ENCODE data around the gene ELF2. TPM values are rescaled to one million over a fixed set of nuclear protein-coding genes. Genes with fewer than 3 reads are reported as not detected.
"Not testable (repeated sequence)": the region's sequence is repeated elsewhere in the genome, so short reads cannot be mapped to it uniquely, and the experiment has no call there.

The ELF2 gene
- total RNA-seq, 1 donor = 45.8 TPM

DNA sequence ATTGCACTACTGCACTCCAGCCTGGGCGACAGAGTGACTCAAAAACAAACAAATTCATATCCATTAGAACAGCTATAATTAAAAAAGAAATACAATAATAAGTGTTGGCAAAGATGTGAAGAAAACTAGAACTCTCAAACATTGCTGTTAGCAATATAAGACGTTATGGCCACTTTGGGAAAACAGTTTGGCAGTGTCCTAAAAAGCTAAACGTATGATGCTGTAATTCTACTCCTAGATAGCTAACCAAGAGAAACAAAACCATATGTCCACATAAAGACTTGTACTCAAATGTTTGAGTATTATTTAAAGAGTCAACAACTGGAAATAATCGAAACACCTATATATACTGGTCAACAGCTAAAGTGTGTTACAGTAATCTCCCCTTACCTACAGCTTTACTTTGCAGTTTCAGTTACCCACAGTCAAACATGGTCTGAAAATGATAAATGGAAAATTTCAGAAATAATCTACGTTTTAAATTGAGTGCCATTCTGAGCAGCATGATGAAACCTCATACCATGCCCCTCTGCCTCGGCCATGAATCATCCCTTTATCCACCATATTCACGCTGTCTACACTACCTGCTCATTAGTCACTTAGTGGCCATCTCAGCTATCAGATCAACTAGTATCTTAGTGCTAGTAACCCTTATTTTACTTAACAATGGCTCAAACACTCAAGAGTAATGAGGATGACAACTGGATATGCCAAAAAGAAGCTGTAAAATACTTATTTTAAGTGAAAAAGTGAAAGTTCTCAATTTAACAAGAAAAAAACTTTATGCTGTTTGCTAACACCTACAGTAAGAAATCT, 4.9 kb downstream of the ELF2 start:
- TF ChIP-seq, protein P1, sequence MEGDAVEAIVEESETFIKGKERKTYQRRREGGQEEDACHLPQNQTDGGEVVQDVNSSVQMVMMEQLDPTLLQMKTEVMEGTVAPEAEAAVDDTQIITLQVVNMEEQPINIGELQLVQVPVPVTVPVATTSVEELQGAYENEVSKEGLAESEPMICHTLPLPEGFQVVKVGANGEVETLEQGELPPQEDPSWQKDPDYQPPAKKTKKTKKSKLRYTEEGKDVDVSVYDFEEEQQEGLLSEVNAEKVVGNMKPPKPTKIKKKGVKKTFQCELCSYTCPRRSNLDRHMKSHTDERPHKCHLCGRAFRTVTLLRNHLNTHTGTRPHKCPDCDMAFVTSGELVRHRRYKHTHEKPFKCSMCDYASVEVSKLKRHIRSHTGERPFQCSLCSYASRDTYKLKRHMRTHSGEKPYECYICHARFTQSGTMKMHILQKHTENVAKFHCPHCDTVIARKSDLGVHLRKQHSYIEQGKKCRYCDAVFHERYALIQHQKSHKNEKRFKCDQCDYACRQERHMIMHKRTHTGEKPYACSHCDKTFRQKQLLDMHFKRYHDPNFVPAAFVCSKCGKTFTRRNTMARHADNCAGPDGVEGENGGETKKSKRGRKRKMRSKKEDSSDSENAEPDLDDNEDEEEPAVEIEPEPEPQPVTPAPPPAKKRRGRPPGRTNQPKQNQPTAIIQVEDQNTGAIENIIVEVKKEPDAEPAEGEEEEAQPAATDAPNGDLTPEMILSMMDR (IDR thresholded peaks at IDR 0.05; ENCODE audit: insufficient read depth, low read depth, low read length) = no peak
- no peak overlapping the region for H3K4me3 ChIP-seq (ENCODE audit: low read depth, low read length)
- peak; percentile 48 for DNase-seq (ENCODE audit: low read depth)

DNA sequence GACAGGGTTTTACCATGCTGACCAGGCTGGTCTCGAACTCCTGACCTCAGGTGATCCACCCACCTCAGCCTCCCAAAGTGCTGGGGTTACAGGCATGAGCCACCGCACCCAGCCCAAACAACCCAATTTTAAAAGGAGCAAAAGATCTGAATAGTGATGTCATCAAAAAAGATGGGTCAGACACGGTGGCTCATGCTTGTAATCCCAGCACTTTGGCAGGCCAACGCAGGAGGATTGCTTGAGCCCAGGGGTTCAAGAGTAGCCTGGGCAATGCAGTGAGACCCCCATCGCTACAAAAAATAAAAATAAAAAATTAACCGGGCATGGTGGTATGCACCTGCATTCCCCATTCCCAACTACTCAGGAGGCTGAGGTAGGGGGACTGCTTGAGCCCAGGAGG, 6.1 kb downstream of the ELF2 start:
- no peak for DNase-seq (ENCODE audit: low read depth)
- no peak overlapping the region for H3K4me3 ChIP-seq (ENCODE audit: low read depth, low read length)
- TF ChIP-seq, protein P1 (IDR thresholded peaks at IDR 0.05; ENCODE audit: insufficient read depth, low read depth, low read length) = no peak

DNA sequence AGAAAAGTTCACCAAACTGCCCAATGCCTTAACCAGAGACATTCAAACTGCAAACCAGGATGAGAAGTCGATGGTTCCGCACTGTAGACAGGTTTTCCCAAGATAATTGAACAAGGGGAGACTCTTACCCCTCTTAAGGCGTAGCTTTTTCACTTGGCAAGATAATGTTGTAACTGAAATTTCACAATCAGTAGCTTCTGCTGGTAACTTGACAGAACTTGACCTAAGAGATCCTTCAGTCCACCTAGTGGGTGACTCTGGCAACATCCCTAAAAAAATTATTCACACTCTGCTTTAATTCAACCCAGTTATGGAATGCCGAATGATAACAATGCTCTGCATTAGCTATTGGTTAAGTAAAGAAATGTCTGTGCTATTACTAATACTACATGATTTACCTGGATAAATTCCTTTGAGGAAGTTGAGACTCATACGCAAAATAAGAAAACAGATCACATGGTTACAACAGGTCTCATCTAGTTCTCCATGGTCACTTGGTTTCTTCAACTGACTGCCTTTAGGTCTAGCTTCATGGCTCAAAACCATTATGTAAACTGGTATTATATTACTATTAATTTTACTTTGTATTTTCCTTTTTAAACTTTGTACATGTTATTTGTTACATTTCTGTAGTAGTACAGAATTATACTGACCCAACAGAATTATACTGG, 9.1 kb downstream of the ELF2 start:
- TF ChIP-seq, protein P1 (IDR thresholded peaks at IDR 0.05; ENCODE audit: insufficient read depth, low read depth, low read length) = peak; percentile 72
- no peak overlapping the region for H3K4me3 ChIP-seq (ENCODE audit: low read depth, low read length)
- DNase-seq (ENCODE audit: low read depth) = peak; percentile 84

DNA sequence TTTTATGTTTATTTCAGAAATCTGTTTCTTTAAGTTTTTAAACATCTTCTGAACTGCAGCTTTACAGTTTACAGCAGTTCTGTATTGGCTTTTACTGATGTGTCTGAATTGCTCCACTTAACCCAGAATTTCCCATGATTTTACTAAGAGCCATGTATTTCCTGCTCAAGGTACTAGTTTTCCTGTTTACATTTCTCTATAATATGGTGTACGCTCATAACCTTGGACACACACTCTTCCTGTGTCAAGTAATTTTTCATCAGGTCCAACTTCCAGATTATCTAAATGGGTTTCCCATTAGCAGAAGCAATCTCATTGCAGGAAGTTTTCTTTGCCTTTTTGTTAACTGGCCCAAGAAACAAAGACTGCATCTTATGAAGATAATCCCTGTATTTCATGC, 12.3 kb downstream of the ELF2 start:
- TF ChIP-seq, protein P1 (IDR thresholded peaks at IDR 0.05; ENCODE audit: insufficient read depth, low read depth, low read length) = no peak
- H3K4me3 ChIP-seq (ENCODE audit: low read depth, low read length) = no peak overlapping the region
- no peak for DNase-seq (ENCODE audit: low read depth)

DNA sequence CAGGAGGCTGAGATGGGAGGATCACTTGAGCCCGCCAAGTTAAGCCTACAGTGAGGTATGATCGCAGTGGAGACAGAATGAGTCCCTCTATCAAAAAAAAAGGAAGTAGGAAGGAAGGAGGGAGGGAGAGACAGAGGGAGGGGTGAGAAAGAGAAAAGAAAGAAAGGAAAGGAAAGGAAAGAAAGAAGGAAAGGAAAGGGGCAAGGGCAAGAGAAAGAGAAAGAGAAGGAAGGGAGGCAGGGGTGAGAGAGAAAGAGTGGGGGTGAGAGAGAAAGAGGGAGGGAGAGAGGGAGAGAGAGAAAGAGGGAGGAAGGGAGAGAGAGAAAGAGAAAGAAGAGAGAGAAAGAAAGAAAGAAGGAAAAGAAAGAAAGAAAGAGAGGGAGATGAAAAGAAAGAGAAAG, 13.2 kb downstream of the ELF2 start:
- DNase-seq (ENCODE audit: low read depth) = no peak

DNA sequence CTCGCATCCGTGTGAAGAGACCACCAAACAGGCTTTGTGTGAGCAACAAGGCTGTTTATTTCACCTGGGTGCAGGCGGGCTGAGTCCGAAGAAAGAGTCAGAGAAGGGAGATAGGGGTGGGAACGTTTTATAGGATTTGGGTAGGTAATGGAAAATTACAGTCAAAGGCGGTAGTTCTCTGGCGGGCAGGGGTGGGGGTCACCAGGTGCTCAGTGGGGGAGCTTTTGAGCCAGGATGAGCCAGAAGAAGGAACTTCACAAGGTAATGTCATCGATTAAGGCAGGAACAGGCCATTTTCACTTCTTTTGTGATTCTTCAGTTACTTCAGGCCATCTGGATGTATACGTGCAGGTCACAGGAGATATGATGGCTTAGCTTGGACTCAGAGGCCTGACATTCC, 19.0 kb downstream of the ELF2 start:
- DNase-seq (ENCODE audit: low read depth); H3K4me3 ChIP-seq (ENCODE audit: low read depth, low read length): not testable (repeated sequence)

More for the DNA sequence above, 13.2 kb downstream of the ELF2 start:
- TF ChIP-seq, protein P1 (IDR thresholded peaks at IDR 0.05; ENCODE audit: insufficient read depth, low read depth, low read length) = no peak
- no peak overlapping the region for H3K4me3 ChIP-seq (ENCODE audit: low read depth, low read length)

DNA sequence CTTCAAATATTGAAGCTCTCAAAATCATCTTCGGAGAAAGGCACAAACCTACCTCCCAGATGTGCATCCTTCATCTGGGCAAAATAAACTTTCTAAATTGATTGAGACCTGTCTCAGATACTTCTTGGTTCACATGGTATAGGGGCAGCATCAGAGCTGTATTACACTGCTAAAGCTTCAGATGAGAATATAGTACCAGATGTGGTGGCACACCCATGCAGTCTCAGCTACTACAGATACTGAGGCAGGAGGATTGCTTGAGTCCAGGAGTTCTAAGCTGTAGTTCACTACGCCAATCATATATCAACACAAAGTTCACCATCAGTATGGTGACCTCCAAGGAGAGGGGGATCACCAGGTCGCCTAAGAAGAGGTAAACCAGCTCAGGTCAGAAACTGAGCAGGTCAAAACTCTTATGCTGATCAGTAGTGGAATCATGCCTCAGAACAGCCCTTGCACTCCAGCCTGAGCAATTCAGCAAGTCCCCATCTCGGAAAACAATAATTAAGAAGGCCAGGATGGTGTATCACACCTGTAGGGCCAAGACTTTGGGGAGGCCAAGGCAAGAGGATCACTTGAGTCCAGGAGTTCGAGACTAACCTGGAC, 22.0 kb downstream of the ELF2 start:
- TF ChIP-seq, protein P1 (IDR thresholded peaks at IDR 0.05; ENCODE audit: insufficient read depth, low read depth, low read length) = no peak
- H3K4me3 ChIP-seq (ENCODE audit: low read depth, low read length) = no peak overlapping the region
- DNase-seq (ENCODE audit: low read depth) = no peak
